VCaP (cell line): Measurements from ENCODE around the gene ABLIM1.

ENCODE experiments used
- H3K27ac ChIP-seq: fragments of 450-650 bp; 2 replicates; pipeline ENCODE4 v1.5.1; 2017
- CTCF ChIP-seq: fragments of 450-650 bp; conservative IDR thresholded peaks from 2 replicates; pipeline ENCODE4 v1.5.1; 2017; ENCODE audit warnings: mild to moderate bottlenecking, moderate library complexity

Gene ABLIM1

GRCh38 chr10:114609518-114610426 is 48.3 kb downstream of the ABLIM1 start:
- TF ChIP-seq CTCF = no peak
- H3K27ac ChIP-seq = no peak overlapping the region

DNA sequence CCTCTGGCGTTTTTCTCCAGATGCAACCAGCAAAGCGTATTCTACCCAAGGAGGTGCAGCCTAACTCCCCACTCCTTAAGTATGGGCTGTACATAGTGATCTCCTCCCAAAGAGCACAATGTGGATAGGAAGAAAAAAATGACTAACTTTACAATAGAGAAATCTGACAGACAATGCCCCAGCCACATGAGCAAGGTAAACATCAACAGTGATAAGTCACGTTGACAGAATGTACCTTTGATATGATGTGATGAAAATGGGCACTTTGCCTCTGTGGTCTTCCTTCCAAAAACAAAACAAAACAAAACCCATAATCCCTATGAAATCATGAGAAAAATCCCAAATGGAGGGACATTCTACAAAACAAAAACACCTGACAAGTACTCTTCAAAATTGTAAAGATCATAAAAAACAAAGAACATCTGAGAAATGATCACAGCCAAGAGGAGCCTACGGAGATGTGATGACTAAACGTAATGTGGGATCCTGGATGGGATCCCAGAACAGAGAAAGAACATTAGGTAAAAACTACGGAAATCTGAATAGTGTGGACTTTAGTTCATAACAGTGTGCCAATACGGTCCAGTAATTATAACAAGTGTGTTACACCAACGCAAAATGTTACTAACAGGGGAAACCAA is 50.6 kb downstream of the ABLIM1 start:
- no peak overlapping the region for H3K27ac ChIP-seq

DNA sequence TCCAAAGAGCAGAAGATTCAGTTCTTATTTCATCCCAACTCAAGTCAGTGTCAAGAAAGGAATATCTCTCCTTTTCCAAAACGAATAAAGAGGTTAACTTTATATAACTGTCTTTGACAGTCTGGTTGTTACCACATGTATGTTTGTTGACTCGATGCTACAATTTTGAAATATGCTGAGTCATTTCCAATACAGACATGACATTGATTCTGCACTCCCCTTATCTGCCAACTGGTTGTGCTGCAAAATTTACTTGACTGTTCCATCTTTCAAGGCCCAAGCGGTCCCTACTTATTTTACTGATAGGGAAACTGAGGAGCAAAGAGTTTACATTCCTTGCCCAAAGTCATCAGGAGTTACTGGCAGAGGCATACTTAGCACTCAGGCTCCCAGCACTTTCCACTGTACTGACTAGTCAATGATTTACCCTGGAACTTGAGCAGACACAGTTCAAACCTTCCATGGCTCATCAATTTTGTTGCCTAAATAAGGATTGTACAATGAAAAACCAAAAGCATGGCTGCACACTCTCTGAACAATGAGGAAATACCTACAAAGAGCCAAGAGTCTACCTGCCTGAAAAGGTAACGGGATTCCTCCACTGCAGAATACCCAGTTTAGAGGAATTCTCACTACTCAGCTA is 52.8 kb downstream of the ABLIM1 start:
- no peak for TF ChIP-seq CTCF
- H3K27ac ChIP-seq = no peak overlapping the region

More for the DNA sequence above, 50.6 kb downstream of the ABLIM1 start:
- no peak for TF ChIP-seq CTCF

DNA sequence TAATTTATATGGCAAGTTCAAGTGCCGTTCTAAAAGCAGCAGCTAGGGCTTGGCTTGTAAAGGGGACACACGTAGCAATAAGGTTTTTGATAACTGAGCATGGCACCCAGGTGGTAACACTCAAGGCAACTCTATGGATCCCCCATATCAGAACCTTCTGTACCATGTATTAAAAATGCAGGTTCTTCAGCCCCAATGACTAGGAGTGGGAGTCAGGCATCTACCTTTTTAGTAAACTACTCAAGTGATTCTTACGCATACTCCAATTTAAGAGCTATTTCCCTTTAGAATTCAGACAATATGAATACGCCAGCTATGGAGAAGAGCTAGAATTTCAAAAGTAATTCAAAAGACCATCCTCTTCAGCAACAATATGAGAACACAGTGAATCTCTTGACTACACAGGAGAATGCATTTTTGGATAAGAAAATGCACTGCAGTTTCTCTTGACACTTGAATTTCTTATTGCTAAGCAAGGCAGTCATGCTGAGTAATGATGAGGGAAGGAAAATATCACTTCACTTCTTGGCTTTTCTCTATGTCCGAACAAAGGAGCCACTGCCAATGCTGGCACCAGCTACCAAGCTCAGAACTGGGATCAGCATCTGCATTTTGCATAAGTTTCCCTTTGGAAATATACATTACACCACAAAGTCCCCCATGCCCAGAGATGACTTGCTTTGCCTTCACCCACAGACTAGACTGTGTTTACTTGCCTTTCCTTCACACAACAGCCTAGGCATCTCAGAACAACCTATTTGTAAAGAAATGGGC is 53.5 kb downstream of the ABLIM1 start:
- no peak overlapping the region for H3K27ac ChIP-seq
- no peak for TF ChIP-seq CTCF

DNA sequence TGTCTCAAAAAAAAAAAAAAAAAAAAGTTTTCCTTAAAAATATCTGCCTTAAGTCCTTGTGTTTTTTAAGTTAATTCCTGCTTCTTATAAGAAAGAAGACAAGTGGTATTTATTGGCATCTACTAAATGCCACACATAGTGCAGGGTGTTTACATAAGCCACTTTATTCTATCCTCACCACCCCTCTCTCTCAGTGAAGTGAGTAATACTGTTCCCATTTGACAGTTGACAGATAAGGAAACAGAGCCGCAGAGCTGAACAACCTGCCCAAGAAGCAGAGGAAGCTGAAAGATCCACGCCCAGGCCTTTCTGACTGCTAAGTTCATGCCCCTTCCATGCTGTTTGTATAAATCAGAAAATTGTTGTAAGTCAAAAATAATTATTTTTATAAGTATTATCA is 54.1 kb downstream of the ABLIM1 start:
- no peak for TF ChIP-seq CTCF
- no peak overlapping the region for H3K27ac ChIP-seq

- TF ChIP-seq CTCF = no peak
Observed at GRCh38 chr10:114603303-114603702, 54.8 kb downstream of the ABLIM1 start.

GRCh38 chr10:114600057-114600456 is 58.0 kb downstream of the ABLIM1 start:
- no peak for TF ChIP-seq CTCF
- no peak overlapping the region for H3K27ac ChIP-seq

More at GRCh38 chr10:114603303-114603702, 54.8 kb downstream of the ABLIM1 start:
- no peak overlapping the region for H3K27ac ChIP-seq
